ENCODE data around the gene EPAS1.

- TF ChIP-seq POLR2AphosphoS5 (IDR thresholded peaks at IDR 0.05): no peak
- TF ChIP-seq CTCF (IDR thresholded peaks at IDR 0.05): no peak
Measured at GRCh38 chr2:46339200-46339599, 42.0 kb downstream of the EPAS1 start.

Data from breast epithelium (tissue), 3 donors.